Activated naive CD4-positive, alpha-beta T cell treated with anti-CD3 and anti-CD28 coated beads for 36 hours (primary cell): Measurements from ENCODE around the gene NEURL1. TPM values are rescaled to one million over a fixed set of nuclear protein-coding genes. Genes with fewer than 3 reads are reported as not detected.

Experiments
- CTCF ChIA-PET: fragments of 350-600 bp; sonication (Branson Sonifier 250); formaldehyde crosslinking; loops from one replicate; lab custom pipeline; 2021; ENCODE audit warnings: antibody characterized with exemption; lab: Charles Lee
- DNase-seq: peaks from one replicate; pipeline ENCODE4 v3.0.0-alpha.2; 2020
- H3K27ac Mint-ChIP-seq: one replicate; pipeline ENCODE4 v1.8.0; 2021; ENCODE audit warnings: mild to moderate bottlenecking, mixed read lengths
- H3K27me3 Mint-ChIP-seq: one replicate; pipeline ENCODE4 v1.8.0; 2021; ENCODE audit warnings: low read depth, mixed read lengths
- H3K36me3 Mint-ChIP-seq: one replicate; pipeline ENCODE4 v1.8.0; 2021; ENCODE audit warnings: low read depth, mixed read lengths
- H3K4me1 Mint-ChIP-seq: one replicate; pipeline ENCODE4 v1.8.0; 2021; ENCODE audit warnings: low read depth, mixed read lengths
- H3K4me3 Mint-ChIP-seq: one replicate; pipeline ENCODE4 v1.8.0; 2021; ENCODE audit warnings: mild to moderate bottlenecking, moderate library complexity, mixed read lengths
- H3K9me3 Mint-ChIP-seq: one replicate; pipeline ENCODE4 v1.8.0; 2021; ENCODE audit warnings: mixed read lengths
- intact Hi-C: fragments of 100-400 bp; cut with micrococcal nuclease; formaldehyde crosslinking; loops from one replicate; pipeline ENCODE4 v1.15.1; 2023
- total RNA-seq, 2 experiments: library from RNA; stranded (reverse); gene quantifications; one replicate each; pipeline ENCODE4 v1.2.3, GENCODE V29; 2021

NEURL1 gene
- total RNA-seq, 2 experiments from 2014 or later = 1.3 to 1.6 TPM

- intact Hi-C loops = no loop called here
- Mint-ChIP-seq H3K4me1 (peaks cover 13% of the 10 kb centered on the region), H3K9me3 (no peaks in the 10 kb centered on the region), H3K27me3 (no peaks in the 10 kb centered on the region), H3K36me3 (no peaks in the 10 kb centered on the region), H3K4me3 (no peak overlapping the region), H3K27ac (no peak overlapping the region)
- CTCF ChIA-PET = interaction anchor here (0.8 to 1.1 kb wide), 3 partner anchors 11 to 140 kb away, joined by 3 to 4 read pairs (median 3); no protein-coding TSS in a partner anchor
- DNase-seq = no peak
These were observed 52.3 kb downstream of the NEURL1 start for GRCh38 chr10:103545771-103546281.

GRCh38 chr10:103546401-103546800 is 52.9 kb downstream of the NEURL1 start:
- no peak for DNase-seq
- H3K27ac Mint-ChIP-seq = no peak overlapping the region
- CTCF ChIA-PET = interaction anchor here (0.8 to 1.6 kb wide), 4 partner anchors 11 to 140 kb away, joined by 3 to 4 read pairs (median 4); no protein-coding TSS in a partner anchor
- no peaks in the 10 kb centered on the region for H3K36me3 Mint-ChIP-seq
- intact Hi-C loops = no loop called here
- H3K9me3 Mint-ChIP-seq = no peaks in the 10 kb centered on the region
- H3K27me3 Mint-ChIP-seq = no peaks in the 10 kb centered on the region
- no peak overlapping the region for H3K4me3 Mint-ChIP-seq
- H3K4me1 Mint-ChIP-seq = peaks cover 13% of the 10 kb centered on the region

GRCh38 chr10:103547391-103547946 is 54.0 kb downstream of the NEURL1 start:
- Mint-ChIP-seq H3K4me1 (peaks cover 11% of the 10 kb centered on the region), H3K27me3 (no peaks in the 10 kb centered on the region), H3K36me3 (no peaks in the 10 kb centered on the region), H3K9me3 (no peaks in the 10 kb centered on the region), H3K4me3 (no peak overlapping the region), H3K27ac (no peak overlapping the region)
- CTCF ChIA-PET = interaction anchor here (1.6 kb wide), 1 partner anchor 17 kb away, joined by 4 read pairs; no protein-coding TSS in a partner anchor
- intact Hi-C loops = no loop called here
- DNase-seq = no peak

GRCh38 chr10:103548006-103548405 is 54.5 kb downstream of the NEURL1 start:
- Mint-ChIP-seq H3K27ac (no peak overlapping the region), H3K4me1 (peaks cover 6% of the 10 kb centered on the region), H3K36me3 (no peaks in the 10 kb centered on the region), H3K27me3 (no peaks in the 10 kb centered on the region), H3K4me3 (no peak overlapping the region), H3K9me3 (no peaks in the 10 kb centered on the region)
- no peak for DNase-seq
- CTCF ChIA-PET = interaction anchor here (1.0 to 1.6 kb wide), 2 partner anchors 16 kb away, joined by 4 read pairs; no protein-coding TSS in a partner anchor
- intact Hi-C loops = no loop called here

GRCh38 chr10:103548581-103549348 is 55.3 kb downstream of the NEURL1 start:
- Mint-ChIP-seq H3K36me3 (no peaks in the 10 kb centered on the region), H3K4me3 (no peak overlapping the region), H3K27ac (no peak overlapping the region), H3K27me3 (no peaks in the 10 kb centered on the region), H3K4me1 (peaks cover 2% of the 10 kb centered on the region), H3K9me3 (no peaks in the 10 kb centered on the region)
- no peak for DNase-seq
- intact Hi-C loops = no loop called here
- CTCF ChIA-PET = interaction anchor here (0.6 to 1.0 kb wide), 2 partner anchors 16 to 227 kb away, joined by 4 read pairs; no protein-coding TSS in a partner anchor

GRCh38 chr10:103549349-103549685 is 55.8 kb downstream of the NEURL1 start:
- H3K27ac Mint-ChIP-seq = no peak overlapping the region
- H3K4me3 Mint-ChIP-seq = no peak overlapping the region
- no peaks in the 10 kb centered on the region for H3K36me3 Mint-ChIP-seq
- H3K4me1 Mint-ChIP-seq = peaks cover 7% of the 10 kb centered on the region
- intact Hi-C loops = no loop called here
- CTCF ChIA-PET = interaction anchor here (0.6 to 1.0 kb wide), 3 partner anchors 15 to 228 kb away, joined by 3 to 4 read pairs (median 4); no protein-coding TSS in a partner anchor
- no peaks in the 10 kb centered on the region for H3K9me3 Mint-ChIP-seq
- no peak for DNase-seq
- H3K27me3 Mint-ChIP-seq = peaks cover 2% of the 10 kb centered on the region

- Mint-ChIP-seq H3K9me3 (no peaks in the 10 kb centered on the region), H3K36me3 (no peaks in the 10 kb centered on the region), H3K4me1 (peaks cover 13% of the 10 kb centered on the region), H3K27ac (no peak overlapping the region), H3K27me3 (peaks cover 8% of the 10 kb centered on the region), H3K4me3 (no peak overlapping the region)
- intact Hi-C loops = no loop called here
- no peak for DNase-seq
- CTCF ChIA-PET = interaction anchor here (1.0 kb wide), 2 partner anchors 14 to 16 kb away, joined by 3 read pairs; no protein-coding TSS in a partner anchor
These were observed 56.7 kb downstream of the NEURL1 start for GRCh38 chr10:103550229-103550628.

GRCh38 chr10:103551619-103552602 is 58.4 kb downstream of the NEURL1 start:
- CTCF ChIA-PET = interaction anchor here (1.0 to 1.4 kb wide), 3 partner anchors 13 to 15 kb away, joined by 3 to 4 read pairs (median 4); no protein-coding TSS in a partner anchor
- peaks cover 14% of the 10 kb centered on the region for H3K27me3 Mint-ChIP-seq
- no peak for DNase-seq
- H3K4me1 Mint-ChIP-seq = peaks cover 16% of the 10 kb centered on the region
- no peaks in the 10 kb centered on the region for H3K36me3 Mint-ChIP-seq
- H3K27ac Mint-ChIP-seq = no peak overlapping the region
- H3K4me3 Mint-ChIP-seq = no peak overlapping the region
- intact Hi-C loops = no loop called here
- H3K9me3 Mint-ChIP-seq = no peaks in the 10 kb centered on the region

- H3K27ac Mint-ChIP-seq = no peak overlapping the region
These were observed 59.6 kb downstream of the NEURL1 start for GRCh38 chr10:103552856-103553742.

GRCh38 chr10:103553743-103554487 is 60.4 kb downstream of the NEURL1 start:
- intact Hi-C loops = no loop called here
- no peak overlapping the region for H3K27ac Mint-ChIP-seq
- H3K27me3 Mint-ChIP-seq = peaks cover 25% of the 10 kb centered on the region
- CTCF ChIA-PET = no interaction called here
- H3K4me3 Mint-ChIP-seq = no peak overlapping the region
- H3K36me3 Mint-ChIP-seq = no peaks in the 10 kb centered on the region
- peak; percentile 44 for DNase-seq
- H3K4me1 Mint-ChIP-seq = peaks cover 16% of the 10 kb centered on the region
- no peaks in the 10 kb centered on the region for H3K9me3 Mint-ChIP-seq

More at GRCh38 chr10:103552856-103553742, 59.6 kb downstream of the NEURL1 start:
- Mint-ChIP-seq H3K9me3 (no peaks in the 10 kb centered on the region), H3K27me3 (peaks cover 17% of the 10 kb centered on the region), H3K4me1 (peaks cover 16% of the 10 kb centered on the region), H3K36me3 (no peaks in the 10 kb centered on the region), H3K4me3 (no peak overlapping the region)
- DNase-seq = no peak
- intact Hi-C loops = no loop called here
- CTCF ChIA-PET = interaction anchor here (1.0 to 1.2 kb wide), 2 partner anchors 12 to 14 kb away, joined by 3 to 4 read pairs; no protein-coding TSS in a partner anchor
